PC-3 (cell line): ENCODE data around the gene RUFY1.

Source experiments
- CTCF ChIP-seq: fragments of 300-600 bp; sonication (generic); conservative IDR thresholded peaks from 2 replicates; pipeline ENCODE4 v1.5.1; 2017; ENCODE audit warnings: antibody characterized with exemption, low read depth, mild to moderate bottlenecking, low read length
- EZH2 ChIP-seq: fragments of 300-600 bp; sonication (generic); IDR thresholded peaks from one replicate; pipeline ENCODE4 v1.6.1; 2017; ENCODE audit warnings: antibody characterized with exemption, mild to moderate bottlenecking, low read length; ENCODE audit not compliant: unreplicated experiment
- EZH2phosphoT487 ChIP-seq: fragments of 300-600 bp; sonication (generic); IDR thresholded peaks from 2 replicates; pipeline ENCODE4 v1.6.1; 2018; ENCODE audit warnings: mild to moderate bottlenecking, antibody characterized with exemption, low read length, borderline replicate concordance

GRCh38 chr5:179526978-179527377 is 23.4 kb upstream of the RUFY1 start:
- TF ChIP-seq EZH2 (no peak), CTCF (no peak), EZH2phosphoT487 (no peak)
